ENCODE data around the gene TMSB10. TPM values are rescaled to one million over a fixed set of nuclear protein-coding genes. Genes with fewer than 3 reads are reported as not detected.

The TMSB10 gene
- total RNA-seq, 2 experiments from 2014 or later, result 869 to 1,901 TPM

GRCh38 chr2:84899304-84900204 lies 5.9 kb upstream of the TMSB10 start:
- H3K4me2 ChIP-seq (ENCODE audit: low read length), result no peak overlapping the region
- no peak overlapping the region for H3K27ac ChIP-seq (ENCODE audit: low read depth, low read length, poor library complexity, severe bottlenecking)
- no peaks in the 10 kb centered on the region for H3K36me3 ChIP-seq (ENCODE audit: insufficient read depth, low read length)
- H3K9me2 ChIP-seq (ENCODE audit: insufficient read depth, low read length), result no peaks in the 10 kb centered on the region
- H4K20me1 ChIP-seq (ENCODE audit: insufficient read depth, low read length), result no peaks in the 10 kb centered on the region
- intact Hi-C loops (cut with micrococcal nuclease; ENCODE audit: unreplicated experiment), result no loop called here
- no peaks in the 10 kb centered on the region for H3K79me2 ChIP-seq (ENCODE audit: insufficient read depth, low read depth, low read length)
- H3K9me3 ChIP-seq (ENCODE audit: low read length), result no peaks in the 10 kb centered on the region
- no peak for TF ChIP-seq EZH2phosphoT487 (IDR thresholded peaks at IDR 0.05; ENCODE audit: borderline replicate concordance, low read depth, low read length)
- TF ChIP-seq, protein P1, sequence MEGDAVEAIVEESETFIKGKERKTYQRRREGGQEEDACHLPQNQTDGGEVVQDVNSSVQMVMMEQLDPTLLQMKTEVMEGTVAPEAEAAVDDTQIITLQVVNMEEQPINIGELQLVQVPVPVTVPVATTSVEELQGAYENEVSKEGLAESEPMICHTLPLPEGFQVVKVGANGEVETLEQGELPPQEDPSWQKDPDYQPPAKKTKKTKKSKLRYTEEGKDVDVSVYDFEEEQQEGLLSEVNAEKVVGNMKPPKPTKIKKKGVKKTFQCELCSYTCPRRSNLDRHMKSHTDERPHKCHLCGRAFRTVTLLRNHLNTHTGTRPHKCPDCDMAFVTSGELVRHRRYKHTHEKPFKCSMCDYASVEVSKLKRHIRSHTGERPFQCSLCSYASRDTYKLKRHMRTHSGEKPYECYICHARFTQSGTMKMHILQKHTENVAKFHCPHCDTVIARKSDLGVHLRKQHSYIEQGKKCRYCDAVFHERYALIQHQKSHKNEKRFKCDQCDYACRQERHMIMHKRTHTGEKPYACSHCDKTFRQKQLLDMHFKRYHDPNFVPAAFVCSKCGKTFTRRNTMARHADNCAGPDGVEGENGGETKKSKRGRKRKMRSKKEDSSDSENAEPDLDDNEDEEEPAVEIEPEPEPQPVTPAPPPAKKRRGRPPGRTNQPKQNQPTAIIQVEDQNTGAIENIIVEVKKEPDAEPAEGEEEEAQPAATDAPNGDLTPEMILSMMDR (conservative IDR thresholded peaks at IDR 0.05; ENCODE audit: low read length), result no peak
- no peak for DNase-seq (ENCODE audit: low spot score)
- peaks cover 27% of the 10 kb centered on the region for H3K4me1 ChIP-seq (ENCODE audit: insufficient read depth, low read length, poor library complexity, severe bottlenecking)
- ChIA-PET POLR2A (interaction anchor here (0.6 to 2.2 kb wide), 2 partner anchors 11 to 398 kb away, joined by 4 to 10 read pairs; no protein-coding TSS in a partner anchor), CTCF (ENCODE audit: unreplicated experiment) (no interaction called here)
- no peak overlapping the region for H3K4me3 ChIP-seq (ENCODE audit: low read depth, low read length, poor library complexity, severe bottlenecking)
- no TSS peak for BruUV-seq (replicated peaks)
- H2AFZ ChIP-seq (ENCODE audit: low read length), result no peak overlapping the region

DNA sequence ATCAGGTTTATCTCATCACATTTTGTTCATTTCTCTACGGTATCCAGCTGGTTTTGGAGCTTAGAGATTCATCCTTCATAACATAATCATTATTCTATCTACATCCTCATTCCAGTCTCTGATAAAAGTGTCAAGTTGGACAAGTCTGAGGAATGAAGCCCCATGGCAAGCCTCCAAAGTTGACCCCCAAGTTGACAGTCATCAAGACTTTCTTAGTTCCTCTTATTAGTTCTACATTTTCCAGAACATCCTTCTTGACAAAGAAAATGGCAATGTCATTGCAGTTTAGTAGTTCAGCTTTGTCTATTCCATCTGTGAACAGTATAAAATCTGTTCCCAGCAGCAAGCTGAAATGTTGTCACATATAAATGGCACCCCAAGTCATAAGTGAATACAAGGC lies 4.5 kb upstream of the TMSB10 start:
- CTCF ChIA-PET (ENCODE audit: unreplicated experiment), result no interaction called here
- H3K4me2 ChIP-seq (ENCODE audit: low read length), result no peak overlapping the region
- intact Hi-C loops (cut with micrococcal nuclease; ENCODE audit: unreplicated experiment), result no loop called here
- H4K20me1 ChIP-seq (ENCODE audit: insufficient read depth, low read length), result no peaks in the 10 kb centered on the region
- no peaks in the 10 kb centered on the region for H3K9me3 ChIP-seq (ENCODE audit: low read length)
- H3K4me3 ChIP-seq (ENCODE audit: low read depth, low read length, poor library complexity, severe bottlenecking), result no peak overlapping the region
- H2AFZ ChIP-seq (ENCODE audit: low read length), result no peak overlapping the region
- no peaks in the 10 kb centered on the region for H3K9me2 ChIP-seq (ENCODE audit: insufficient read depth, low read length)
- DNase-seq (ENCODE audit: low spot score), result no peak
- H3K4me1 ChIP-seq (ENCODE audit: insufficient read depth, low read length, poor library complexity, severe bottlenecking), result peaks cover 22% of the 10 kb centered on the region
- no peaks in the 10 kb centered on the region for H3K36me3 ChIP-seq (ENCODE audit: insufficient read depth, low read length)
- H3K27ac ChIP-seq (ENCODE audit: low read depth, low read length, poor library complexity, severe bottlenecking), result no peak overlapping the region
- POLR2A ChIA-PET, result interaction anchor here (0.6 to 2.2 kb wide), 3 partner anchors 10 to 68 kb away, joined by 3 to 10 read pairs (median 5); no protein-coding TSS in a partner anchor
- no peak for TF ChIP-seq EZH2phosphoT487 (IDR thresholded peaks at IDR 0.05; ENCODE audit: borderline replicate concordance, low read depth, low read length)
- TF ChIP-seq, protein P1 (conservative IDR thresholded peaks at IDR 0.05; ENCODE audit: low read length), result no peak
- BruUV-seq (replicated peaks), result no TSS peak
- H3K79me2 ChIP-seq (ENCODE audit: insufficient read depth, low read depth, low read length), result peaks cover 4% of the 10 kb centered on the region; the same call in 1 of the 2 replicates

DNA sequence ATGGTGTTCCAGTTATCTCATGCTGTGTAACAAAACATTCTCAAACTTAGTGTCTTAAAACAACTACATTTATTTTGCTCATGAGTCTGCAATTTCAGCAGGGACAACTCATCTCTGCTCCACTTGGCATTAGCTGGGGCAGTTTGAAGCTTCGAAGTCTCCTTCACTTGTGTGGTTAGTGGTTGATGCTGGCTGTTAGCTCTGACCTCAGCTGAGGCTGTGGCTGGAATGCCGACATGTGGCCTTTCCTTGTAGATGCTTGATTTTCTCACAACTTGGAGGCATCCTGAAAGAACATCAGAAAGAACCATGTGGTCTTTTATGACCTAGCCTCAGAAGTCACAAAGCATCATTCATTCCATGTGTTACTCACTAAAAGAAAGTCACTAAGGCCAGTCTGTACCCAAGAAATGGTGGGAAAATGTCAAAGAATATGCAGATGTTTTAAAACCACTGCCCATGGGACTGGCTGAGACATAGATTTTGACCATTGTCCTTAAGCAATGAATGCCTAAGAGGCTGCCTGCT lies 3.8 kb upstream of the TMSB10 start:
- no peak for DNase-seq (ENCODE audit: low spot score)
- H3K4me2 ChIP-seq (ENCODE audit: low read length), result no peak overlapping the region
- ChIA-PET CTCF (ENCODE audit: unreplicated experiment) (no interaction called here), POLR2A (no interaction called here)
- no peak overlapping the region for H3K27ac ChIP-seq (ENCODE audit: low read depth, low read length, poor library complexity, severe bottlenecking)
- peaks cover 22% of the 10 kb centered on the region for H3K4me1 ChIP-seq (ENCODE audit: insufficient read depth, low read length, poor library complexity, severe bottlenecking)
- H3K4me3 ChIP-seq (ENCODE audit: low read depth, low read length, poor library complexity, severe bottlenecking), result no peak overlapping the region
- no peaks in the 10 kb centered on the region for H3K9me2 ChIP-seq (ENCODE audit: insufficient read depth, low read length)
- peaks cover 11% of the 10 kb centered on the region for H3K79me2 ChIP-seq (ENCODE audit: insufficient read depth, low read depth, low read length)
- no peaks in the 10 kb centered on the region for H3K9me3 ChIP-seq (ENCODE audit: low read length)
- TF ChIP-seq, protein P1 (conservative IDR thresholded peaks at IDR 0.05; ENCODE audit: low read length), result no peak
- no peak for TF ChIP-seq EZH2phosphoT487 (IDR thresholded peaks at IDR 0.05; ENCODE audit: borderline replicate concordance, low read depth, low read length)
- no TSS peak for BruUV-seq (replicated peaks)
- H4K20me1 ChIP-seq (ENCODE audit: insufficient read depth, low read length), result peaks cover 3% of the 10 kb centered on the region; the same call in 1 of the 2 replicates
- no peak overlapping the region for H2AFZ ChIP-seq (ENCODE audit: low read length)
- intact Hi-C loops (cut with micrococcal nuclease; ENCODE audit: unreplicated experiment), result no loop called here
- peaks cover 7% of the 10 kb centered on the region for H3K36me3 ChIP-seq (ENCODE audit: insufficient read depth, low read length)
